ENCODE results near the gene C1QL1. TPM values are rescaled to one million over a fixed set of nuclear protein-coding genes. Genes with fewer than 3 reads are reported as not detected.

C1QL1 gene
- total RNA-seq, 1 donor from 2014 or later, result not detected

GRCh38 chr17:44926821-44927525 is 41.1 kb downstream of the C1QL1 start:
- DNase-seq, result peak; percentile 24
- no peak overlapping the region for H3K4me3 ChIP-seq
- no peaks in the 10 kb centered on the region for H3K4me1 ChIP-seq
- TF ChIP-seq CTCF (IDR thresholded peaks at IDR 0.05), result no peak
- no peaks in the 10 kb centered on the region for H3K9me3 ChIP-seq
- H3K36me3 ChIP-seq, result no peaks in the 10 kb centered on the region
- intact Hi-C loops (cut with DNase I), result loop anchor here (10.0 kb wide), 1 partner anchor 88 kb away; no protein-coding TSS in a partner anchor
- peaks cover 3% of the 10 kb centered on the region for H3K27me3 ChIP-seq (ENCODE audit: low read depth)
- no peak for ATAC-seq
- H3K27ac ChIP-seq, result no peak overlapping the region

- no peak for ATAC-seq
- intact Hi-C loops (cut with DNase I), result loop anchor here (10.0 kb wide), 1 partner anchor 89 kb away; no protein-coding TSS in a partner anchor
These were observed 42.1 kb downstream of the C1QL1 start for GRCh38 chr17:44925731-44926697.

GRCh38 chr17:44924107-44924544 is 44.0 kb downstream of the C1QL1 start:
- peaks cover 10% of the 10 kb centered on the region for H3K27me3 ChIP-seq (ENCODE audit: low read depth)
- no peaks in the 10 kb centered on the region for H3K36me3 ChIP-seq
- no peaks in the 10 kb centered on the region for H3K4me1 ChIP-seq
- intact Hi-C loops (cut with DNase I), result loop anchor here (10.0 kb wide), 1 partner anchor 91 kb away; no protein-coding TSS in a partner anchor
- DNase-seq (peak; percentile 16), ATAC-seq (no peak)
- no peak for TF ChIP-seq CTCF (IDR thresholded peaks at IDR 0.05)
- no peaks in the 10 kb centered on the region for H3K9me3 ChIP-seq
- H3K27ac ChIP-seq, result no peak overlapping the region
- H3K4me3 ChIP-seq, result no peak overlapping the region

More at GRCh38 chr17:44925731-44926697, 42.1 kb downstream of the C1QL1 start:
- Histone ChIP-seq H3K27ac (no peak overlapping the region), H3K4me3 (no peak overlapping the region), H3K36me3 (no peaks in the 10 kb centered on the region), H3K9me3 (no peaks in the 10 kb centered on the region), H3K27me3 (ENCODE audit: low read depth) (peaks cover 4% of the 10 kb centered on the region), H3K4me1 (no peaks in the 10 kb centered on the region)
- peak; percentile 24 for DNase-seq
- TF ChIP-seq CTCF (IDR thresholded peaks at IDR 0.05), result no peak

- Histone ChIP-seq H3K4me1 (no peaks in the 10 kb centered on the region), H3K9me3 (no peaks in the 10 kb centered on the region), H3K27ac (no peak overlapping the region), H3K36me3 (no peaks in the 10 kb centered on the region), H3K4me3 (no peak overlapping the region), H3K27me3 (ENCODE audit: low read depth) (peaks cover 10% of the 10 kb centered on the region)
- ATAC-seq, result no peak
- TF ChIP-seq CTCF (IDR thresholded peaks at IDR 0.05), result no peak
- peak; percentile 36 for DNase-seq
- intact Hi-C loops (cut with DNase I), result loop anchor here (10.0 kb wide), 1 partner anchor 92 kb away; no protein-coding TSS in a partner anchor
These were observed 45.2 kb downstream of the C1QL1 start for GRCh38 chr17:44922746-44923470.

GRCh38 chr17:44922136-44922535 is 46.0 kb downstream of the C1QL1 start:
- no peaks in the 10 kb centered on the region for H3K9me3 ChIP-seq
- H3K27me3 ChIP-seq (ENCODE audit: low read depth), result peaks cover 10% of the 10 kb centered on the region
- H3K4me3 ChIP-seq, result no peak overlapping the region
- ATAC-seq (no peak), DNase-seq (peak; percentile 6)
- H3K27ac ChIP-seq, result no peak overlapping the region
- H3K36me3 ChIP-seq, result no peaks in the 10 kb centered on the region
- TF ChIP-seq CTCF (IDR thresholded peaks at IDR 0.05), result no peak
- no peaks in the 10 kb centered on the region for H3K4me1 ChIP-seq
- intact Hi-C loops (cut with DNase I), result loop anchor here (10.0 kb wide), 1 partner anchor 93 kb away; no protein-coding TSS in a partner anchor

All from lower lobe of right lung (tissue), 2 donors.